WTC11 (cell line): ENCODE data around the gene ARHGAP22. TPM values are rescaled to one million over a fixed set of nuclear protein-coding genes. Genes with fewer than 3 reads are reported as not detected.

Experiments
- ATAC-seq: fragments of 200-7000 bp; cut with Tn5 transposase; 2 replicates; pipeline ENCODE4 v1.10.0; 2021; ENCODE audit warnings: mild to moderate bottlenecking, moderate library complexity
- CTCF ChIA-PET: fragments of 300-600 bp; sonication (Branson Sonifier 250); formaldehyde crosslinking; loops from one replicate; lab custom pipeline; 2021; ENCODE audit warnings: antibody characterized with exemption; lab: Charles Lee
- POLR2A ChIA-PET: fragments of 350-600 bp; sonication (Branson Sonifier 250); formaldehyde crosslinking; loops from one replicate; lab custom pipeline; 2021; ENCODE audit warnings: antibody characterized with exemption; lab: Charles Lee
- DNase-seq: peaks from one replicate; pipeline ENCODE4 v3.0.0; 2021; ENCODE audit warnings: low spot score
- H3K27ac Mint-ChIP-seq: 2 replicates; pipeline ENCODE4 v1.8.0; 2021; ENCODE audit warnings: mixed read lengths
- H3K27me3 Mint-ChIP-seq: 2 replicates; pipeline ENCODE4 v1.8.0; 2021; ENCODE audit warnings: low read depth, mild to moderate bottlenecking, moderate library complexity, mixed read lengths
- H3K36me3 Mint-ChIP-seq: 2 replicates; pipeline ENCODE4 v1.8.0; 2021; ENCODE audit warnings: mixed read lengths
- H3K4me1 Mint-ChIP-seq: 2 replicates; pipeline ENCODE4 v1.8.0; 2022; ENCODE audit warnings: mixed read lengths
- H3K4me3 Mint-ChIP-seq: 2 replicates; pipeline ENCODE4 v1.8.0; 2021; ENCODE audit warnings: mild to moderate bottlenecking, moderate library complexity, mixed read lengths
- H3K9me3 Mint-ChIP-seq: 2 replicates; pipeline ENCODE4 v1.8.0; 2021; ENCODE audit warnings: mixed read lengths
- CTCF ChIP-seq: fragments of 200-600 bp; IDR thresholded peaks from 2 replicates; pipeline ENCODE4 v1.8.0; 2022; ENCODE audit warnings: antibody characterized with exemption
- ELF4 ChIP-seq: sonication (generic); formaldehyde crosslinking; IDR thresholded peaks from 2 replicates; pipeline ENCODE4 v1.8.1; 2022; ENCODE audit warnings: low read depth, mild to moderate bottlenecking, moderate library complexity, missing genetic modification reagents
- FOXP4 ChIP-seq: sonication (generic); formaldehyde crosslinking; IDR thresholded peaks from 2 replicates; pipeline ENCODE4 v1.8.0; 2022; ENCODE audit warnings: mild to moderate bottlenecking, missing genetic modification reagents
- GRHL2 ChIP-seq: fragments of 250-450 bp; sonication (Bioruptor Pico); IDR thresholded peaks from 2 replicates; pipeline ENCODE4 v1.8.0; 2022; ENCODE audit warnings: mild to moderate bottlenecking, moderate library complexity; ENCODE audit not compliant: insufficient replicate concordance, severe bottlenecking
- HMGXB4 ChIP-seq: sonication (generic); formaldehyde crosslinking; IDR thresholded peaks from 2 replicates; pipeline ENCODE4 v1.8.1; 2023; ENCODE audit warnings: mild to moderate bottlenecking, moderate library complexity, missing genetic modification reagents
- IRF2 ChIP-seq: sonication (generic); formaldehyde crosslinking; IDR thresholded peaks from 2 replicates; pipeline ENCODE4 v1.8.0; 2022; ENCODE audit warnings: low read depth, missing genetic modification reagents, borderline replicate concordance
- KAT7 ChIP-seq: sonication (generic); formaldehyde crosslinking; IDR thresholded peaks from 2 replicates; pipeline ENCODE4 v1.8.1; 2023; ENCODE audit warnings: missing genetic modification reagents, mild to moderate bottlenecking, borderline replicate concordance
- MYBL2 ChIP-seq: sonication (generic); formaldehyde crosslinking; IDR thresholded peaks from 2 replicates; pipeline ENCODE4 v1.8.1; 2023; ENCODE audit warnings: mild to moderate bottlenecking, moderate library complexity, missing genetic modification reagents
- PREB ChIP-seq: sonication (generic); formaldehyde crosslinking; IDR thresholded peaks from 2 replicates; pipeline ENCODE4 v1.8.1; 2022; ENCODE audit warnings: mild to moderate bottlenecking, missing genetic modification reagents, moderate library complexity, borderline replicate concordance
- RORB ChIP-seq: fragments of 250-450 bp; sonication (Bioruptor Pico); IDR thresholded peaks from 2 replicates; pipeline ENCODE4 v1.9.0; 2021; ENCODE audit warnings: mild to moderate bottlenecking
- USF1 ChIP-seq: sonication (generic); formaldehyde crosslinking; IDR thresholded peaks from 2 replicates; pipeline ENCODE4 v1.8.0; 2022; ENCODE audit warnings: mild to moderate bottlenecking, missing genetic modification reagents
- ZBTB43 ChIP-seq: sonication (generic); formaldehyde crosslinking; IDR thresholded peaks from 2 replicates; pipeline ENCODE4 v1.8.1; 2023; ENCODE audit warnings: mild to moderate bottlenecking, missing genetic modification reagents
- ZNF423 ChIP-seq: fragments of 250-450 bp; sonication (Bioruptor Pico); IDR thresholded peaks from 2 replicates; pipeline ENCODE4 v2.1.2; 2022; ENCODE audit warnings: mild to moderate bottlenecking, moderate library complexity
- total RNA-seq: library from RNA; stranded (reverse); gene quantifications from 3 replicates; pipeline ENCODE4 v1.2.3, GENCODE V29; 2021
- TF ChIP-seq, protein P1 (sequence below): fragments of 250-450 bp; sonication (Bioruptor Pico); IDR thresholded peaks from 2 replicates; pipeline ENCODE4 v1.9.0; 2021; ENCODE audit warnings: mild to moderate bottlenecking

ARHGAP22 gene
- total RNA-seq, 1 experiment from 2014 or later: 8.6 TPM

- TF ChIP-seq, protein P1, sequence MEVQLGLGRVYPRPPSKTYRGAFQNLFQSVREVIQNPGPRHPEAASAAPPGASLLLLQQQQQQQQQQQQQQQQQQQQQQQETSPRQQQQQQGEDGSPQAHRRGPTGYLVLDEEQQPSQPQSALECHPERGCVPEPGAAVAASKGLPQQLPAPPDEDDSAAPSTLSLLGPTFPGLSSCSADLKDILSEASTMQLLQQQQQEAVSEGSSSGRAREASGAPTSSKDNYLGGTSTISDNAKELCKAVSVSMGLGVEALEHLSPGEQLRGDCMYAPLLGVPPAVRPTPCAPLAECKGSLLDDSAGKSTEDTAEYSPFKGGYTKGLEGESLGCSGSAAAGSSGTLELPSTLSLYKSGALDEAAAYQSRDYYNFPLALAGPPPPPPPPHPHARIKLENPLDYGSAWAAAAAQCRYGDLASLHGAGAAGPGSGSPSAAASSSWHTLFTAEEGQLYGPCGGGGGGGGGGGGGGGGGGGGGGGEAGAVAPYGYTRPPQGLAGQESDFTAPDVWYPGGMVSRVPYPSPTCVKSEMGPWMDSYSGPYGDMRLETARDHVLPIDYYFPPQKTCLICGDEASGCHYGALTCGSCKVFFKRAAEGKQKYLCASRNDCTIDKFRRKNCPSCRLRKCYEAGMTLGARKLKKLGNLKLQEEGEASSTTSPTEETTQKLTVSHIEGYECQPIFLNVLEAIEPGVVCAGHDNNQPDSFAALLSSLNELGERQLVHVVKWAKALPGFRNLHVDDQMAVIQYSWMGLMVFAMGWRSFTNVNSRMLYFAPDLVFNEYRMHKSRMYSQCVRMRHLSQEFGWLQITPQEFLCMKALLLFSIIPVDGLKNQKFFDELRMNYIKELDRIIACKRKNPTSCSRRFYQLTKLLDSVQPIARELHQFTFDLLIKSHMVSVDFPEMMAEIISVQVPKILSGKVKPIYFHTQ (CRISPR knock-in tag): no peak
- TF ChIP-seq MYBL2 (CRISPR knock-in tag) (no peak), CTCF (peak; percentile 90), KAT7 (CRISPR knock-in tag) (no peak)
Observed at GRCh38 chr10:48523820-48524758, 80.8 kb downstream of the ARHGAP22 start (continued).

- Mint-ChIP-seq H3K27ac (no peak overlapping the region), H3K4me1 (peaks cover 38% of the 10 kb centered on the region), H3K36me3 (no peaks in the 10 kb centered on the region), H3K9me3 (peaks cover 9% of the 10 kb centered on the region), H3K27me3 (peaks cover 11% of the 10 kb centered on the region), H3K4me3 (peak overlapping the region; percentile 82)
- POLR2A ChIA-PET: no interaction called here
- peak; percentile 16; the same call in 1 of the 2 replicates for TF ChIP-seq FOXP4
- no peak for TF ChIP-seq USF1
- no peak for TF ChIP-seq GRHL2 (CRISPR knock-in tag)
- no peak for TF ChIP-seq ZBTB43
- TF ChIP-seq ZNF423: peak; percentile 79
- no peak for TF ChIP-seq PREB
- TF ChIP-seq ELF4 (CRISPR knock-in tag): 0 out of 2 replicates have a peak, but pooled peaks have one; percentile 18
- TF ChIP-seq RORB (CRISPR knock-in tag): no peak
- no peak for TF ChIP-seq IRF2 (CRISPR knock-in tag)
- peak; percentile 83; the same call in 1 of the 2 replicates for TF ChIP-seq HMGXB4
- ATAC-seq: peak; percentile 33
- DNase-seq: peak; percentile 60
- CTCF ChIA-PET: interaction anchor here (0.8 to 3.7 kb wide), 10 partner anchors 11 to 133 kb away, joined by 3 to 35 read pairs (median 5); no protein-coding TSS in a partner anchor
Observed at GRCh38 chr10:48523212-48523819, 81.6 kb downstream of the ARHGAP22 start.
